Retinal pigment epithelial cell (primary cell): ENCODE data around the gene SCYL2.

Experiments used
- DNase-seq: peaks from one replicate; pipeline ENCODE4 v3.0.0-alpha.2; 2010; ENCODE audit warnings: low read depth
- H3K4me3 ChIP-seq: 2 replicates; pipeline ENCODE4 v1.5.1; 2011; ENCODE audit warnings: mild to moderate bottlenecking, low read length, control low read depth, moderate library complexity
- TF ChIP-seq, protein P1 (sequence below): conservative IDR thresholded peaks from 2 replicates; pipeline ENCODE4 v1.5.1; 2011; ENCODE audit warnings: low read depth, low read length, control low read depth, inconsistent platforms

Gene SCYL2

DNA sequence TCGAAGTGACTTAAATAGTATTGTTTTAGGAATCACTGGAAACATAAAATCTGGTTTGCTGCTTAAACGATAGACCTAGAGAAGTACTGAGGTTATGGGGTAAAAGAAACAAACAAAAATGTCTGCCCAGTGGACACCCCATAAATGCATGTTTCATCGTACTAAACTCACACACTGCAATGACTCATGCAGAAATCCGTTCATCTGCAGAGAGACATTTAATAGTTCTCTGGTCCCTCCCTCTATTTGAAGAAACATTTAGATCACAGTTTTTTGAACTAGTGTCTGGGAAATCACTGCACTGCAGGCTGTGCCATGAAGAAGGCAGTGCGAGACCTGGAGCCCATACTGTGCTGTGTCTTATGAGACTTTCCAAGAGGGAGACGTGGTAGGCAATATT, 115.4 kb downstream of the SCYL2 start:
- no peak for DNase-seq
- TF ChIP-seq, protein P1, sequence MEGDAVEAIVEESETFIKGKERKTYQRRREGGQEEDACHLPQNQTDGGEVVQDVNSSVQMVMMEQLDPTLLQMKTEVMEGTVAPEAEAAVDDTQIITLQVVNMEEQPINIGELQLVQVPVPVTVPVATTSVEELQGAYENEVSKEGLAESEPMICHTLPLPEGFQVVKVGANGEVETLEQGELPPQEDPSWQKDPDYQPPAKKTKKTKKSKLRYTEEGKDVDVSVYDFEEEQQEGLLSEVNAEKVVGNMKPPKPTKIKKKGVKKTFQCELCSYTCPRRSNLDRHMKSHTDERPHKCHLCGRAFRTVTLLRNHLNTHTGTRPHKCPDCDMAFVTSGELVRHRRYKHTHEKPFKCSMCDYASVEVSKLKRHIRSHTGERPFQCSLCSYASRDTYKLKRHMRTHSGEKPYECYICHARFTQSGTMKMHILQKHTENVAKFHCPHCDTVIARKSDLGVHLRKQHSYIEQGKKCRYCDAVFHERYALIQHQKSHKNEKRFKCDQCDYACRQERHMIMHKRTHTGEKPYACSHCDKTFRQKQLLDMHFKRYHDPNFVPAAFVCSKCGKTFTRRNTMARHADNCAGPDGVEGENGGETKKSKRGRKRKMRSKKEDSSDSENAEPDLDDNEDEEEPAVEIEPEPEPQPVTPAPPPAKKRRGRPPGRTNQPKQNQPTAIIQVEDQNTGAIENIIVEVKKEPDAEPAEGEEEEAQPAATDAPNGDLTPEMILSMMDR, result no peak
- H3K4me3 ChIP-seq, result no peak overlapping the region

DNA sequence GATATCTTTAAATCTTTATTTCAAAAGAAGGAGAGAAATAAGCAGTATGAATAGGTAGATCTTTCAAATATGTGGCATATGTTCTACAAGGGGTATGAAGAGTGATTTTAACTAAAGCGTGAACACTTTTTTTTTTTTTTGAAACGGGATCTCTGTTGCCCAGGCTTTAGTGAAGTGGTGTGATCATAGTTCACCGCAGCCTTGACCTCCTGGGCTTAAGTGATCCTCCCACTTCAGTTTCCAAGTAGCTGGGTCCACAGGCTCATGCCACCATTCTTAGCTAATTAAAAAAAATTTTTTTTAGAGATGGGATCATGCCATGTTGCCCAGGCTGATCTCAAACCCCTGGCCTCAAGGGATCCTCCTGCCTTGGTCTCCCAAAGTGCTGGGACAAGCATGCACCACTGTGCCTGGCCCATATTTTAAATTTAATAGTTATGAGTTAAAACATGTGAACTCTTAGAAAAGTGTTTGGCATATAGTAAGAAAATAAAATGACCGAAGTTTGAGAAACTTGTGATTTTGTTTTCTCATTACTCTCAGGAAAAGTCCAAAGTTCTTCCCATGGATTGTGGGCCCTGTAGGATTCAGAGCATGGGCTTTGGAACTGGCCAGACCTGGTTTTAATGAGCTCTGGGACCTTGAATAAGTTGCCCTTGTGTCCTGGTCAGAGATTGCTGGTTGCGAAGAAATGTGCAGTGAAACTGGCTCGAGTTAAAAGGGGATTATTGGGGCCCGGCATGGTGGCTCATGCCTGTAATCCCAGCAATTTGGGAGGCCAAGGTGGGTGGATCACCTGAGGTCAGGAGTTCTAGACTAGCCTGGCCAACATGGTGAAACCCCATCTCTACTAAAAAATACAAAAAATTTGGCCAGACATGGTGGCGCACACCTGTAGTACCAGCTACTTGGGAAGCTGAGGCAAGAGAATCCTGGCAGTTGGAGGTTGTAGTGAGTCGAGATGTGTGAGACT, 116.9 kb downstream of the SCYL2 start:
- no peak overlapping the region for H3K4me3 ChIP-seq
- DNase-seq, result no peak
- TF ChIP-seq, protein P1, result no peak

DNA sequence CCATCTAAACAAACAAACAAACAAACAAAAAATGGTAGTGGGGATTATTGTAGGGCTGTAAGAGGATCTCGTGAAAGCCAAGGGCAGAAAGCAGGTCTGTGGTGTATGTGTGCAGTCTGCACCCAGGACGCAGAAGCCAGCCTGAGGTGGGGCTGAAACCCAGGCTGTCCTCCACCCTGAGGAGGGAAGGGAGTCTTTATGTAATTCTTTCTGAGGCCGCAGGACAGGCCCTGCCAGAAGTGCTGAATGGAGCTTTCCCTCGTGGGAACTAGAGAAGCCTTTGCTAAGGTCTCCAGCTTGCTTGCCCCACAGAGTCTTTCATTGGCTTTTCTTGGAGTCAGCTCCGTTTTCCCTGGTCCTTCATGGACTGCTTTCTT, 117.6 kb downstream of the SCYL2 start:
- no peak overlapping the region for H3K4me3 ChIP-seq
- no peak for DNase-seq
- TF ChIP-seq, protein P1, result no peak

DNA sequence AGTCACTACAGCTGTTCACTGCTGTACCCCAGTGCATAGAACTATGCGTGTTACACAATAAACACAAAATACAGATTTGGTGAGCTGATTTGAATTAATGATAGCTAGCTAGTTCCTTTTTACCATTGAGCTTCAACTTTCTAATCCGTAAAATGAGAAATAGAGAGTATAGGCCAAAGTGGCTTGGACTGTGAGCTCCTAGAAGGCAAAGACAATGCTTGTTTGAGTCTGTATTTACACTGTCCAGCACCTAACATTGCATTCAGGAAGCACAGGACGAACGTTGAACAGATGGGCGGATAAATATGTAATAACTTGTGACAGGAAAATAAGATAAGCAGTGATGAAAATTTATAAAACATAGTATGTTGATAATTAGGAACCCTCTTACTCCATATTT, 121.4 kb downstream of the SCYL2 start:
- TF ChIP-seq, protein P1, result no peak
- no peak overlapping the region for H3K4me3 ChIP-seq
- no peak for DNase-seq
